ENCODE measurements around the gene ADAMTS8. TPM values are rescaled to one million over a fixed set of nuclear protein-coding genes. Genes with fewer than 3 reads are reported as not detected.

Gene ADAMTS8
- total RNA-seq, 1 experiment from 2014 or later, result not detected

GRCh38 chr11:130449996-130450769, 21.8 kb upstream of the ADAMTS8 start:
- ATAC-seq, result no peak
- POLR2A ChIA-PET (ENCODE audit: unreplicated experiment), result no interaction called here

DNA sequence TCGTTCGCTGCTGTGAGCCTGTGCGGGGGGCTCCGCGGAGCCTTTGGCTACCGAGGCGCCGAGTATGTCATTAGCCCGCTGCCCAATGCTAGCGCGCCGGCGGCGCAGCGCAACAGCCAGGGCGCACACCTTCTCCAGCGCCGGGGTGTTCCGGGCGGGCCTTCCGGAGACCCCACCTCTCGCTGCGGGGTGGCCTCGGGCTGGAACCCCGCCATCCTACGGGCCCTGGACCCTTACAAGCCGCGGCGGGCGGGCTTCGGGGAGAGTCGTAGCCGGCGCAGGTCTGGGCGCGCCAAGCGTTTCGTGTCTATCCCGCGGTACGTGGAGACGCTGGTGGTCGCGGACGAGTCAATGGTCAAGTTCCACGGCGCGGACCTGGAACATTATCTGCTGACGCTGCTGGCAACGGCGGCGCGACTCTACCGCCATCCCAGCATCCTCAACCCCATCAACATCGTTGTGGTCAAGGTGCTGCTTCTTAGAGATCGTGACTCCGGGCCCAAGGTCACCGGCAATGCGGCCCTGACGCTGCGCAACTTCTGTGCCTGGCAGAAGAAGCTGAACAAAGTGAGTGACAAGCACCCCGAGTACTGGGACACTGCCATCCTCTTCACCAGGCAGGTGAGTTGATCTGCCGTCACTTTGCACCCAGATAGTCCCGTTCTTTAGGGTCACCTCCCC, 21.0 kb upstream of the ADAMTS8 start:
- no peaks in the 10 kb centered on the region for H3K9me3 ChIP-seq (ENCODE audit: low read length)
- intact Hi-C loops (cut with micrococcal nuclease), result loop anchor here (5.0 kb wide), 1 partner anchor 63 kb away; no protein-coding TSS in a partner anchor
- DNase-seq (no peak), ATAC-seq (peak; percentile 1; the same call in 1 of the 2 replicates)
- H3K9me2 ChIP-seq (replicated peaks; ENCODE audit: low read length), result no peaks in the 10 kb centered on the region
- H3K36me3 ChIP-seq (ENCODE audit: low read depth, low read length), result no peaks in the 10 kb centered on the region
- peak overlapping the region; percentile 52 for H3K27ac ChIP-seq (ENCODE audit: low read length)
- peaks cover 57% of the 10 kb centered on the region for H3K79me2 ChIP-seq (ENCODE audit: low read length)
- ChIA-PET POLR2A (ENCODE audit: unreplicated experiment) (no interaction called here), CTCF (no interaction called here)
- H3F3A ChIP-seq (ENCODE audit: low read length, unreplicated experiment), result no peaks in the 10 kb centered on the region
- H3K4me1 ChIP-seq (ENCODE audit: insufficient read depth, low read length), result peaks cover 40% of the 10 kb centered on the region
- H3K4me3 ChIP-seq (ENCODE audit: low read length), result peak overlapping the region; percentile 94
- H2AFZ ChIP-seq (ENCODE audit: low read length), result peak overlapping the region; percentile 77
- peak overlapping the region; percentile 72 for H3K9ac ChIP-seq (ENCODE audit: low read length)
- H3K27me3 ChIP-seq (ENCODE audit: low read length), result no peaks in the 10 kb centered on the region
- peaks cover 22% of the 10 kb centered on the region for H4K20me1 ChIP-seq (ENCODE audit: low read length)
- TF ChIP-seq CTCF (conservative IDR thresholded peaks at IDR 0.05; ENCODE audit: low read depth, low read length) (no peak), EZH2phosphoT487 (IDR thresholded peaks at IDR 0.05; ENCODE audit: borderline replicate concordance, low read length) (no peak), EZH2 (IDR thresholded peaks at IDR 0.05; ENCODE audit: low read length, unreplicated experiment) (no peak)
- BruUV-seq (replicated peaks), result no TSS peak
- H3K4me2 ChIP-seq (ENCODE audit: low read length), result peak overlapping the region; percentile 95

More at GRCh38 chr11:130449996-130450769, 21.8 kb upstream of the ADAMTS8 start:
- H3K4me1 ChIP-seq (ENCODE audit: insufficient read depth, low read length), result peaks cover 44% of the 10 kb centered on the region
- no peak for DNase-seq
- H3K4me3 ChIP-seq (ENCODE audit: low read length), result peak overlapping the region; percentile 94
- peak overlapping the region; percentile 95 for H3K4me2 ChIP-seq (ENCODE audit: low read length)
- no peaks in the 10 kb centered on the region for H3K27me3 ChIP-seq (ENCODE audit: low read length)
- peaks cover 64% of the 10 kb centered on the region for H3K79me2 ChIP-seq (ENCODE audit: low read length)
- H3K9ac ChIP-seq (ENCODE audit: low read length), result peak overlapping the region; percentile 72; the same call in 1 of the 2 replicates
- peak overlapping the region; percentile 23; the same call in 1 of the 2 replicates for H3K27ac ChIP-seq (ENCODE audit: low read length)
- no peaks in the 10 kb centered on the region for H3F3A ChIP-seq (ENCODE audit: low read length, unreplicated experiment)
- no peak overlapping the region for H2AFZ ChIP-seq (ENCODE audit: low read length)
- TF ChIP-seq CTCF (conservative IDR thresholded peaks at IDR 0.05; ENCODE audit: low read depth, low read length) (no peak), EZH2phosphoT487 (IDR thresholded peaks at IDR 0.05; ENCODE audit: borderline replicate concordance, low read length) (no peak), EZH2 (IDR thresholded peaks at IDR 0.05; ENCODE audit: low read length, unreplicated experiment) (no peak)
- peaks cover 22% of the 10 kb centered on the region for H4K20me1 ChIP-seq (ENCODE audit: low read length)
- no peaks in the 10 kb centered on the region for H3K9me3 ChIP-seq (ENCODE audit: low read length)
- H3K36me3 ChIP-seq (ENCODE audit: low read depth, low read length), result no peaks in the 10 kb centered on the region
- intact Hi-C loops (cut with micrococcal nuclease), result loop anchor here (5.0 kb wide), 1 partner anchor 62 kb away; no protein-coding TSS in a partner anchor
- H3K9me2 ChIP-seq (replicated peaks; ENCODE audit: low read length), result no peaks in the 10 kb centered on the region
- BruUV-seq (replicated peaks), result no TSS peak
- CTCF ChIA-PET, result no interaction called here

Measured in PC-3 (cell line).